Liver (tissue), 9 donors: ENCODE data around the gene TMEM163. TPM values are rescaled to one million over a fixed set of nuclear protein-coding genes. Genes with fewer than 3 reads are reported as not detected.

Experiments
- DNase-seq: peaks from one replicate; pipeline ENCODE4 v3.0.0-alpha.2; 2017; ENCODE audit warnings: low spot score
- H3K27ac ChIP-seq, 2 donors: one replicate each; pipeline ENCODE4 v1.7.0; 2013; ENCODE audit warnings: inconsistent platforms in 2 of 2, low read length in 2 of 2, control low read depth in 1 of 2, low read depth in 1 of 2, mild to moderate bottlenecking in 1 of 2
- H3K27me3 ChIP-seq, 4 donors: one replicate each; pipeline versions ENCODE4 v1.6.1 to v1.7.0; 2013; ENCODE audit warnings: low read length in 3 of 4, inconsistent platforms in 1 of 4, mild to moderate bottlenecking in 1 of 4, moderate library complexity in 1 of 4; ENCODE audit not compliant: control insufficient read depth in 4 of 4, insufficient read depth in 4 of 4
- H3K36me3 ChIP-seq, 4 donors: one replicate each; pipeline versions ENCODE4 v1.6.1 to v1.7.0; 2013; ENCODE audit warnings: low read length in 3 of 4, mild to moderate bottlenecking in 3 of 4, low read depth in 1 of 4, moderate library complexity in 1 of 4; ENCODE audit not compliant: control insufficient read depth in 4 of 4, insufficient read depth in 3 of 4
- H3K4me1 ChIP-seq, 4 donors: one replicate each; pipeline versions ENCODE4 v1.6.1 to v1.7.0; 2013; ENCODE audit warnings: low read length in 3 of 4, mild to moderate bottlenecking in 3 of 4, moderate library complexity in 1 of 4; ENCODE audit not compliant: control insufficient read depth in 4 of 4, insufficient read depth in 4 of 4
- H3K4me3 ChIP-seq, 3 donors: one replicate each; pipeline versions ENCODE4 v1.6.1 to v1.7.0; 2013; ENCODE audit warnings: low read length in 3 of 3, control low read depth in 1 of 3, low read depth in 1 of 3, mild to moderate bottlenecking in 1 of 3
- H3K9ac ChIP-seq, 2 donors: one replicate each; pipeline ENCODE4 v1.7.0; 2013; ENCODE audit warnings: low read length in 2 of 2, mild to moderate bottlenecking in 2 of 2, moderate library complexity in 2 of 2, control low read depth in 1 of 2, low read depth in 1 of 2
- H3K9me3 ChIP-seq, 4 donors: one replicate each; pipeline versions ENCODE4 v1.6.1 to v1.7.0; 2013; ENCODE audit warnings: low read length in 3 of 4; ENCODE audit not compliant: control insufficient read depth in 4 of 4
- EGR1 ChIP-seq, 2 donors: IDR thresholded peaks; 2 replicates each; pipeline ENCODE4 v1.6.1; 2016 to 2018; ENCODE audit warnings: antibody characterized with exemption in 2 of 2, low read depth in 2 of 2
- FOXA1 ChIP-seq: IDR thresholded peaks from 2 replicates; pipeline ENCODE4 v1.6.1; 2016; ENCODE audit warnings: antibody characterized with exemption
- HNF4A ChIP-seq, 2 donors: conservative IDR thresholded peaks; 2 replicates each; pipeline ENCODE4 v1.6.1; 2016; ENCODE audit warnings: antibody characterized with exemption in 2 of 2, mild to moderate bottlenecking in 2 of 2
- JUND ChIP-seq, 2 donors: IDR thresholded peaks; 2 replicates each; pipeline ENCODE4 v1.6.1; 2016; ENCODE audit warnings: antibody characterized with exemption in 2 of 2
- RAD21 ChIP-seq, 2 donors: IDR thresholded peaks; 2 replicates each; pipeline ENCODE4 v1.6.1; 2016; ENCODE audit warnings: antibody characterized with exemption in 2 of 2, mild to moderate bottlenecking in 2 of 2
- WGBS: extraction: QIAGEN DNeasy Blood & Tissue Kit; methylation state at CpG from one replicate; pipeline ENCODE4 v1.1.7; 2013; 5-methylcytosine and 5-hydroxymethylcytosine counted together
- polyA plus RNA-seq, 2 donors: library from polyadenylated mRNA; stranded (reverse) in 1 of 2; unstranded in 1 of 2; fragments of 200-250 nt in 1 of 2; fragments of >200 nt in 1 of 2; fragmentation: Nextera tagmentation in 1 of 2; extraction: Ambion mirVana in 1 of 2; gene quantifications; one replicate each; pipeline versions ENCODE4 v1.2.1 to v1.2.3, GENCODE V29; 2013 to 2015
- total RNA-seq, 2 donors: library from RNA; depleted of rRNA; stranded (reverse); fragments of >200 nt; gene quantifications; one replicate each; pipeline ENCODE4 v1.2.3, GENCODE V29; 2014
- TF ChIP-seq, protein P1 (sequence below): IDR thresholded peaks from 2 replicates; pipeline ENCODE4 v1.6.1; 2016; ENCODE audit warnings: antibody characterized with exemption, mild to moderate bottlenecking
- TF ChIP-seq, protein P2 (sequence below): fragments of 150-350 bp; IDR thresholded peaks from 2 replicates; pipeline ENCODE4 v1.5.1; 2017; ENCODE audit warnings: improper control_type of control experiment, low read depth, low read length; ENCODE audit not compliant: missing input control
- donor health status: healthy.
- donor health status: healthy.
- donor health status: healthy.
- donor health status: healthy.
- donor health status: healthy.

The TMEM163 gene
- total and polyA plus RNA-seq, 4 donors = 0.08 to 0.48 (median 0.25) TPM

DNA sequence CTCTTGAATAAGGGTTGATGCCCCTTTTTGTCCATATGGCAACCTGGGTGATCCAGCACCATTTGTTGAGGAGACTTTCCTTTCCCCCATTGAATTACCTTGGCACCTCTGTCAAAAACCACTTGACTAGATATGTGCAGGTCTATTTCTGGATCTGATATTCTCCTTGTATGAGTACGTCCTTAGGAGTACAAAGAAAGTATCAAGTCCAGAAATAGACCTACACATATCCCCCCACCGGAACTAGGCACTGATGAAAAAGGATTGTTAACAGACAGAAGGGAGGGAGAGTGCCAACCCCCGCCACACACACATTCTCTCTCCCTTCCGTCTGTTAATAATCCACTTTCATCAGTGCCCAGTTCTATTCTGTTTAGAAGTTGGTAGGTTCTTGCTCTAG is 225.0 kb downstream of the TMEM163 start:
- no peak for TF ChIP-seq JUND (IDR thresholded peaks at IDR 0.05)
- TF ChIP-seq HNF4A (conservative IDR thresholded peaks at IDR 0.05) = no peak
- no peak for TF ChIP-seq RAD21 (IDR thresholded peaks at IDR 0.05)
- TF ChIP-seq, protein P1, sequence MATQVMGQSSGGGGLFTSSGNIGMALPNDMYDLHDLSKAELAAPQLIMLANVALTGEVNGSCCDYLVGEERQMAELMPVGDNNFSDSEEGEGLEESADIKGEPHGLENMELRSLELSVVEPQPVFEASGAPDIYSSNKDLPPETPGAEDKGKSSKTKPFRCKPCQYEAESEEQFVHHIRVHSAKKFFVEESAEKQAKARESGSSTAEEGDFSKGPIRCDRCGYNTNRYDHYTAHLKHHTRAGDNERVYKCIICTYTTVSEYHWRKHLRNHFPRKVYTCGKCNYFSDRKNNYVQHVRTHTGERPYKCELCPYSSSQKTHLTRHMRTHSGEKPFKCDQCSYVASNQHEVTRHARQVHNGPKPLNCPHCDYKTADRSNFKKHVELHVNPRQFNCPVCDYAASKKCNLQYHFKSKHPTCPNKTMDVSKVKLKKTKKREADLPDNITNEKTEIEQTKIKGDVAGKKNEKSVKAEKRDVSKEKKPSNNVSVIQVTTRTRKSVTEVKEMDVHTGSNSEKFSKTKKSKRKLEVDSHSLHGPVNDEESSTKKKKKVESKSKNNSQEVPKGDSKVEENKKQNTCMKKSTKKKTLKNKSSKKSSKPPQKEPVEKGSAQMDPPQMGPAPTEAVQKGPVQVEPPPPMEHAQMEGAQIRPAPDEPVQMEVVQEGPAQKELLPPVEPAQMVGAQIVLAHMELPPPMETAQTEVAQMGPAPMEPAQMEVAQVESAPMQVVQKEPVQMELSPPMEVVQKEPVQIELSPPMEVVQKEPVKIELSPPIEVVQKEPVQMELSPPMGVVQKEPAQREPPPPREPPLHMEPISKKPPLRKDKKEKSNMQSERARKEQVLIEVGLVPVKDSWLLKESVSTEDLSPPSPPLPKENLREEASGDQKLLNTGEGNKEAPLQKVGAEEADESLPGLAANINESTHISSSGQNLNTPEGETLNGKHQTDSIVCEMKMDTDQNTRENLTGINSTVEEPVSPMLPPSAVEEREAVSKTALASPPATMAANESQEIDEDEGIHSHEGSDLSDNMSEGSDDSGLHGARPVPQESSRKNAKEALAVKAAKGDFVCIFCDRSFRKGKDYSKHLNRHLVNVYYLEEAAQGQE = no peak
- TF ChIP-seq EGR1 (IDR thresholded peaks at IDR 0.05; ENCODE audit: low read depth in 2 of 2) = no peak
- no peaks in the 10 kb centered on the region for H3K36me3 ChIP-seq
- peak; percentile 1 for DNase-seq

DNA sequence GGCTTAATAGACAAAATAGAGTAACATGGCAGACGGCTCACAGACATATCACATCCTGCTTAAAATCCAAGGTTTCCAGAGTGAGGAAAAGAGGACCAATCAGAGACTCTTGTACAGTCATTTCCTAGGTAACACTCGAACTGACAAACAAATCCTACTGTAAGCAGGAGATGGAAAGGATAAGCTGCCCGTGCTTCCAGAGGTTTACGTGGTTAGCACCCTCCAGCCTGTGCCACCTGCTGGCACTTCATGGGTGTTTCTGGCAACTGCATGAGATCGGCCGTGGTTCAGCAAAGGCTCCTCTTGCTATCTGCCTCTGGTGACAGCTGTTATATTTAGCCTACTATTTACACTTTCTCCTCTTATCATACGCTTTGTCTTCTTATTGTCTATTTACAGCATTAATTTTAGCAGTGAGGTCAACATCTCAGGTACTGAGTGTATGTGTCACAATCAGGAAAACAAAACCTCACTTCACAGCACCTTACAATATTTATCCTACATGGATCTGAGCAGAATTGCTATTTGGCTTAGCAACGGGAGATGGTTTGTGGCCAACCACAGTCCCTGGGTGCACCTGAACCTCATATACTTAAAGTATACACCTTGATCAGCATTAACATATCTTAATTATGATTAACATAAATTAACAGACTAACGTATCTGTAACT is 226.9 kb downstream of the TMEM163 start:
- Histone ChIP-seq H3K4me3 (no peak overlapping the region), H3K4me1 (peaks cover 0 to 4% (median 0%) of the 10 kb centered on the region in 4 donors), H3K9ac (no peak overlapping the region), H3K9me3 (no peaks in the 10 kb centered on the region), H3K36me3 (no peaks in the 10 kb centered on the region), H3K27ac (no peak overlapping the region), H3K27me3 (peaks cover 0 to 5% (median 1%) of the 10 kb centered on the region in 4 donors)
- no peak for DNase-seq
- 32% methylated on average over 9 of the region's 9 CpGs for WGBS
- no peak for TF ChIP-seq FOXA1
- TF ChIP-seq, protein P1 = no peak
- TF ChIP-seq, protein P2, sequence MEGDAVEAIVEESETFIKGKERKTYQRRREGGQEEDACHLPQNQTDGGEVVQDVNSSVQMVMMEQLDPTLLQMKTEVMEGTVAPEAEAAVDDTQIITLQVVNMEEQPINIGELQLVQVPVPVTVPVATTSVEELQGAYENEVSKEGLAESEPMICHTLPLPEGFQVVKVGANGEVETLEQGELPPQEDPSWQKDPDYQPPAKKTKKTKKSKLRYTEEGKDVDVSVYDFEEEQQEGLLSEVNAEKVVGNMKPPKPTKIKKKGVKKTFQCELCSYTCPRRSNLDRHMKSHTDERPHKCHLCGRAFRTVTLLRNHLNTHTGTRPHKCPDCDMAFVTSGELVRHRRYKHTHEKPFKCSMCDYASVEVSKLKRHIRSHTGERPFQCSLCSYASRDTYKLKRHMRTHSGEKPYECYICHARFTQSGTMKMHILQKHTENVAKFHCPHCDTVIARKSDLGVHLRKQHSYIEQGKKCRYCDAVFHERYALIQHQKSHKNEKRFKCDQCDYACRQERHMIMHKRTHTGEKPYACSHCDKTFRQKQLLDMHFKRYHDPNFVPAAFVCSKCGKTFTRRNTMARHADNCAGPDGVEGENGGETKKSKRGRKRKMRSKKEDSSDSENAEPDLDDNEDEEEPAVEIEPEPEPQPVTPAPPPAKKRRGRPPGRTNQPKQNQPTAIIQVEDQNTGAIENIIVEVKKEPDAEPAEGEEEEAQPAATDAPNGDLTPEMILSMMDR = peak; percentile 26
- TF ChIP-seq RAD21 (IDR thresholded peaks at IDR 0.05) = peak; percentile 41 to 57

More for the DNA sequence above, 225.0 kb downstream of the TMEM163 start:
- 82% methylated on average over 4 of the region's 4 CpGs for WGBS
- Histone ChIP-seq H3K9ac (no peak overlapping the region), H3K4me3 (no peak overlapping the region), H3K9me3 (no peaks in the 10 kb centered on the region), H3K4me1 (peaks cover 0 to 4% (median 0%) of the 10 kb centered on the region in 4 donors), H3K27ac (no peak overlapping the region), H3K27me3 (peaks cover 0 to 5% (median 1%) of the 10 kb centered on the region in 4 donors)
